Lower lobe of right lung (tissue), 2 donors: Measurements from ENCODE around the gene CLRN3. TPM values are rescaled to one million over a fixed set of nuclear protein-coding genes. Genes with fewer than 3 reads are reported as not detected.

Experiments used
- ATAC-seq, 2 donors: fragments of 200-7000 bp; cut with Tn5 transposase; one replicate each; pipeline ENCODE4 v1.9.1; 2020 to 2022; ENCODE audit warnings: mild to moderate bottlenecking in 2 of 2, moderate library complexity in 2 of 2
- DNase-seq: peaks from one replicate; pipeline ENCODE4 v3.0.0-alpha.2; 2020
- H3K27ac ChIP-seq: fragments of 200-600 bp; one replicate; pipeline ENCODE4 v1.8.0; 2022
- H3K27me3 ChIP-seq: fragments of 200-600 bp; one replicate; pipeline ENCODE4 v1.8.0; 2022; ENCODE audit warnings: low read depth
- H3K36me3 ChIP-seq: fragments of 200-600 bp; one replicate; pipeline ENCODE4 v1.8.0; 2022; ENCODE audit warnings: mild to moderate bottlenecking
- H3K4me1 ChIP-seq: fragments of 200-600 bp; one replicate; pipeline ENCODE4 v1.8.0; 2022
- H3K4me3 ChIP-seq: fragments of 200-600 bp; one replicate; pipeline ENCODE4 v1.8.0; 2022; ENCODE audit warnings: mild to moderate bottlenecking
- H3K9me3 ChIP-seq: fragments of 200-600 bp; one replicate; pipeline ENCODE4 v1.8.0; 2022
- intact Hi-C: fragments of 100-400 bp; cut with DNase I; formaldehyde crosslinking; loops from one replicate; pipeline ENCODE4 v1.11.0; 2022
- total RNA-seq: library from RNA; stranded (reverse); fragmentation: NEBNext Ultra II Directional; extraction: Animal tissue kit (Norgen Biotek cat#: 25700); gene quantifications from one replicate; pipeline ENCODE4 v1.2.1, GENCODE V29; 2021
- TF ChIP-seq, protein P1 (sequence below): fragments of 200-600 bp; IDR thresholded peaks from one replicate; pipeline ENCODE4 v1.8.0; 2022; ENCODE audit warnings: antibody characterized with exemption, mild to moderate bottlenecking
- donor health status: DM: no; HTN: yes; CAD: no; lungs with severe emphysema.

CLRN3 gene
- total RNA-seq, 1 donor from 2014 or later = not detected

DNA sequence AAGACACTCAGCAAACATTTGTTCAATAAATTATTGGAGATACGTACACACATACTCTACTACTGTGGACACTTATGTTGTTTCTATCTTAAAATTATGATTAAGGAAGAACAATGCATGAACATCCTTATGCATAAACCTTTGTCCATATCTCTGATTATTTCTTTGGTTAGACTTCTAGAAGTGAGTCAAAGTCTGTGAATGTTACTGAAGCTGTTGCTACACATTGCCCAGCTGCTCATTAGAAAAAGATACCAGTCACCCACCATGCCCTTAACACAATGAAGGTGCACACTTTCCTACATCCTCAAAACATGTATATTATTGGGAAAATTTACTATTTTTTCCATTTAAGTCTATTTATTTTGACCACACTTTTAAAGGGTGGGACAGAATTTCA lies 1.4 kb upstream of the CLRN3 start:
- Histone ChIP-seq H3K27me3 (no peaks in the 10 kb centered on the region), H3K9me3 (no peaks in the 10 kb centered on the region), H3K27ac (no peak overlapping the region), H3K36me3 (no peaks in the 10 kb centered on the region), H3K4me1 (no peaks in the 10 kb centered on the region), H3K4me3 (no peak overlapping the region)
- DNase-seq (no peak), ATAC-seq (no peak)
- intact Hi-C loops = no loop called here
- TF ChIP-seq, protein P1, sequence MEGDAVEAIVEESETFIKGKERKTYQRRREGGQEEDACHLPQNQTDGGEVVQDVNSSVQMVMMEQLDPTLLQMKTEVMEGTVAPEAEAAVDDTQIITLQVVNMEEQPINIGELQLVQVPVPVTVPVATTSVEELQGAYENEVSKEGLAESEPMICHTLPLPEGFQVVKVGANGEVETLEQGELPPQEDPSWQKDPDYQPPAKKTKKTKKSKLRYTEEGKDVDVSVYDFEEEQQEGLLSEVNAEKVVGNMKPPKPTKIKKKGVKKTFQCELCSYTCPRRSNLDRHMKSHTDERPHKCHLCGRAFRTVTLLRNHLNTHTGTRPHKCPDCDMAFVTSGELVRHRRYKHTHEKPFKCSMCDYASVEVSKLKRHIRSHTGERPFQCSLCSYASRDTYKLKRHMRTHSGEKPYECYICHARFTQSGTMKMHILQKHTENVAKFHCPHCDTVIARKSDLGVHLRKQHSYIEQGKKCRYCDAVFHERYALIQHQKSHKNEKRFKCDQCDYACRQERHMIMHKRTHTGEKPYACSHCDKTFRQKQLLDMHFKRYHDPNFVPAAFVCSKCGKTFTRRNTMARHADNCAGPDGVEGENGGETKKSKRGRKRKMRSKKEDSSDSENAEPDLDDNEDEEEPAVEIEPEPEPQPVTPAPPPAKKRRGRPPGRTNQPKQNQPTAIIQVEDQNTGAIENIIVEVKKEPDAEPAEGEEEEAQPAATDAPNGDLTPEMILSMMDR = no peak

DNA sequence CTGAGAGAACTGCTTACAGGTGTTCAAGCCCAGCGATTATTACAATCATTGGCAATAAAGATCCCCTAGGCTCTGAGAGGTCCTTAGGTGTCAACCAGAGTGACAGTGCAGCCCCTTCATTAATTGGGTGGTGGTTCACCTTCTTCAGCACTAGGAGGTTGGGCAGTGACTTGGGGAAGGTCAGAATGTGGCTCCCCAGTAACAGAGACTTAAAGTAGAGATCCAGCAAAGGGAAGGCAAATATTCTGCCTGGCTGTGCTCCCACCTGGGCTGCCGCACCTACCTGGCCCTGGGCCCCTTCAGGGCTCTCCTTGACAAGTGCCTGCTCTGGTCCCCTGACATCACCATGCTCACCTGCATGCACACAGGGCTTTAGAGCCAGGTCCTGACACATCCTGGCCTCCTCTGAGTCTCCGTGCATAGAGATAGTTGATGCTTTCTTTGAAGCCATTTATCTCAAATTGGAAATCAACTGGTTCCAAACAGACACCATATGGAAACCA lies 1.9 kb downstream of the CLRN3 start:
- no peak for DNase-seq
- H3K4me1 ChIP-seq = no peaks in the 10 kb centered on the region
- no peak overlapping the region for H3K4me3 ChIP-seq
- TF ChIP-seq, protein P1 = no peak
- no peak overlapping the region for H3K27ac ChIP-seq
- H3K36me3 ChIP-seq = no peaks in the 10 kb centered on the region
- intact Hi-C loops = no loop called here
- H3K27me3 ChIP-seq = no peaks in the 10 kb centered on the region
- no peak for ATAC-seq
- H3K9me3 ChIP-seq = no peaks in the 10 kb centered on the region

DNA sequence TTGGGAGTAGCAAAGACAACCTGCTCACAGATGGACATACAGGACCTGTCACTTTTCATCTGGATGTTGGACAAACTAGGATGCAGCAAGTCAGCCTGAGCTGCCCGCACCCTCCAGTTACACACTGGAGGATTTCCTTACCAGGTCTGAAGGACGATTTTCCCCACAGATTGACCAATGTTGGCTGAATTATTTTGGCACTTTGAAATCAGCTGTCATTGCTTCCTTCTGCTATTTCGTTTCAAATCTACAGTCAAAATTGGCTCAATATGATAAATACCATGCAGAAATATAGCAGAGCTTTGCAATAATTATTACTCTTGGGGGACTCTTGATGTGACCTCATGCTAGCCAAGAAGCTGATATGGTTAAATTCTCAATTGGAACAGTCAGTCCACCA lies 2.5 kb downstream of the CLRN3 start:
- intact Hi-C loops = no loop called here
- Histone ChIP-seq H3K4me3 (no peak overlapping the region), H3K27me3 (no peaks in the 10 kb centered on the region), H3K36me3 (no peaks in the 10 kb centered on the region), H3K27ac (no peak overlapping the region), H3K9me3 (no peaks in the 10 kb centered on the region), H3K4me1 (no peaks in the 10 kb centered on the region)
- DNase-seq (no peak), ATAC-seq (peak in 1 of 2 donors; percentile 8)
- TF ChIP-seq, protein P1 = no peak

DNA sequence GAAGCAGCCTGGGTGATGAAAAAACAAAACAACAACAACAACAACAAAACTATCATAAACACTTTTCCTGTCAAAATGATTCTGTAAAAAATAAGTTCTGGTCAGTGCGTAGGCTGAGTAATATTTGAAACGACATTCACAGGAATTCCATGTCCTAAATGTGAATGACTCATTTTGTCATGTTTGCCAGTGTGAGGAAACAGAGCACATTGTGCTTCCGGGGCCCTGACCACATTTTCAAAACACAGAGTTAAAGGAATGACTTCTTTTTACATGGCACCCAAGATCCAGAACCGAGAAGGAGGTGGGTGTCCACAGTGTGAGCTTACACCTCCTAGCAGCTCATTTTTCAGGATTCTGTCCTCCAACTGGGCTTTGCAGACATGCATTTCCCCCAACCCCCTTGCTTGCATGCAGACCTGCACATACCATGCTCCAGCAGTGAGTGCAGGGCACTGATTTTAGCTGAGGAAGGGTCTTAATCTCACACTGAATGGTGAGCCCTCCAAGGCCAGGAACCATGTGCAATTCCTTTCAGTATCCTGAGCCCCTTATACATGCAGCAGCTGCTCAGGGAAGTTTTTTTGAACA lies 3.0 kb downstream of the CLRN3 start:
- intact Hi-C loops = no loop called here
- peak; percentile 42 to 58 for ATAC-seq
- Histone ChIP-seq H3K4me3 (no peak overlapping the region), H3K27me3 (no peaks in the 10 kb centered on the region), H3K9me3 (no peaks in the 10 kb centered on the region), H3K36me3 (no peaks in the 10 kb centered on the region), H3K4me1 (no peaks in the 10 kb centered on the region), H3K27ac (no peak overlapping the region)
- no peak for DNase-seq
- TF ChIP-seq, protein P1 = no peak

GRCh38 chr10:127888521-127889312 lies 4.0 kb downstream of the CLRN3 start:
- Histone ChIP-seq H3K4me1 (no peaks in the 10 kb centered on the region), H3K27ac (no peak overlapping the region), H3K4me3 (no peak overlapping the region), H3K9me3 (no peaks in the 10 kb centered on the region), H3K36me3 (no peaks in the 10 kb centered on the region), H3K27me3 (no peaks in the 10 kb centered on the region)
- intact Hi-C loops = no loop called here
- TF ChIP-seq, protein P1 = no peak
- ATAC-seq (no peak), DNase-seq (no peak)
